EL (cell line): ENCODE results near the gene SLC27A2.
"Not testable (repeated sequence)": the region's sequence is repeated elsewhere in the genome, so short reads cannot be mapped to it uniquely, and the experiment has no call there.

Experiments
- DNase-seq: peaks from one replicate; pipeline ENCODE4 v3.0.0-alpha.2; 2016

The SLC27A2 gene

GRCh38 chr15:50181969-50182218 lies at the start of gene SLC27A2:
Gene SLC27A2 (plus strand): TSS chr15:50182196. CDS start chr15:50182428, 232 bp downstream.
- DNase-seq: peak; percentile 34

DNA sequence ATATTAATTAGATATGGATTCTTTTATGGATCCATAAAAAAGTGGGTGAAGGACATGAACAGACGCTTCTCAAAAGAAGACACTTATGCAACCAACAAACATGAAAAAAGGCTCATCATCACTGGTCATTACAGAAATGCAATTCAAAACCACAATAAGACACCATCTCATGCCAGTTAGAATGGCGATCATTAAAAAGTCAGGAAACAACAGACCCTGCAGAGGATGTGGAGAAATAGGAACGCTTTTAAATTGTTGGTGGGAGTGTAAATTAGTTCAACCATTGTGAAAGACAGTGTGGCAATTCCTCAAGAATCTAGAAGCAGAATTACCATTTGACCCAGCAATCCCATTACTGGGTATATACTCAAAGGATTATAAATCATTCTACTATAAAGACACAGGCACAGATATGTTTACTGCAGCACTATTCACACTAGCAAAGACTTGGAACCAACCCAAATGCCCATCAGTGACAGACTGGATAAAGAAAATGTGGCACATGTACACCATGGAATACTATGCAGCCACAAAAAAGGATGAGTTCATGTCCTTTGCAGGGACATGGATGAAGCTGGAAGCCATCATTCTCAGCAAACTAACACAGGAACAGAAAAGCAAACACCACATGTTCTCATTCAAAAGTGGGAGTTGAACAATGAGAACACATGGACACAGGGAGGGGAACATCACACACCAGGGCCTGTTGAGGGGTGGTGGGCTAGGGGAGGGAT lies 49.6 kb upstream of the SLC27A2 start:
- not testable (repeated sequence) for DNase-seq

DNA sequence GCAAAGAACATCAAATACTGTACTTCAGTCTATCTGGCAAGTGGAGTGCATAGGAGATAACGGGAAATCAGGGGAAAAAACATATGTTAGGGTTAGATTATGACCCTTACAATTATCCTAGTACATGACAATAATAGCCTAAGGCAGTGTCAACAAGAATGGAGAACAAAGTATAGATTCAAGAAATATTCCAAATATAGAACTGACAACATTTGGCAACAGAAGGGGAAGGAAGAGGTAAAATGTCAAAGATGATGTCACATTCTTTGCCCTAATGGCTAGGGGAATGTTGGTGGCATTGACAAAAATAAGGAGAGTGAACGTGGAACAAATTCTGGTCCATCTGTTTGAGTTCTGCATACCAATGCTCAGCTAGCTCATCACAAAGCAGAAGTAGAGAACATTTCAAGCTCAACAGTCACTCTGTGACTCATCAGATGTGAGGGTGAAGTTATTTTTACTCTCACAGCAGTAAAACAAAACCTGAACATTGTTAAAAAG lies 47.4 kb upstream of the SLC27A2 start:
- DNase-seq: peak; percentile 80

- DNase-seq: peak; percentile 44
Observed at GRCh38 chr15:50135031-50135551, 46.9 kb upstream of the SLC27A2 start.

- peak; percentile 92 for DNase-seq
Observed at GRCh38 chr15:50137330-50137761, 44.6 kb upstream of the SLC27A2 start.

DNA sequence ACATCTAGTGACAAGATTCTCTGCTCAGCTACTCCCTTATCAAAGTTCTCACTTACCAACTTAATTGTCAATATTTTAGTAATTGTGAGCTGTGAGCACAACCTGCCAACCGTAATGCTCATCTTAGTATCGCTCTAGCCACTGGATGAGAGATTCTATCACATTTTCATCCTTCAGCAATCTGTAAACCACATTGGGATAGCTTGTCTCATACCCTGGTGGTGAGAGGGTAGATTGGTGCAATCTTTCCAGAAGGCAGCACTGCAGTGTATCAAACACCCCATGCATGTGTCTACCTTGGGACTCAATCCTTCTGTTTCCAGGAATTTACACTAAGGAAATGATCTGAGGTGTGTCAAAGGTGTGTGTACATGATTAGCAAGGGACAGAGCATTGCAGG lies 44.1 kb upstream of the SLC27A2 start:
- no peak for DNase-seq

- no peak for DNase-seq
Observed at GRCh38 chr15:50138391-50138790, 43.6 kb upstream of the SLC27A2 start.

GRCh38 chr15:50140098-50140497 lies 41.9 kb upstream of the SLC27A2 start:
- no peak for DNase-seq

- DNase-seq: no peak
Observed at GRCh38 chr15:50140983-50141382, 41.0 kb upstream of the SLC27A2 start.

GRCh38 chr15:50141856-50142255 lies 40.1 kb upstream of the SLC27A2 start:
- no peak for DNase-seq

DNA sequence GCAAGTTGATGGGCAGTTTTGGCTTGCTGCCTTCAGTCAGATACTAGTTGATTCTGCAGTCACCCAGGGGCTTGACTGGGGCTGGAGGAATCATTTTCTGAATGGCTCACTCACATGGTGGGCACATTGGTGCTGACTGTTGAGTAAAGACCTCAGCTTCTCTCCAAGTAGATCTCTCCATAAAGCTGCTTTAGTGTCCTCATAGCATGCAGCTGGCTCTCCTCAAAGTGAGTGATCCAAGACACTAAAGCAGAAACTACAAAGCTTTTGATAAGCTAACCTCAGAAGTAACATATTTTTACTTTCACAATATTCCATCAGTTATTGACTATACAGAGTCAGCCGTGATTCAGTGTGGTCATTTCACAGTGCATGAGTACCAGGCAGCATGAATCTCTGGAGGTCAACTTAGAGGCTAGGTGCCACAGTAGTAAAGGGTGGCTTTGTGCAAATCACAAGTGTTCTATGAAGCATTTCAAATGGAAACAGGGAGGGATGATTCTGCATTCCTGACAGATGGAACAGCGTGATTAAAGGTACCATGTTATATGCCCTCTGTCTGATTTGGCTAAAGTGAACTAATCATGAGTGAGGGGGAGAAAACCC lies 38.6 kb upstream of the SLC27A2 start:
- DNase-seq: no peak

- DNase-seq: no peak
Observed at GRCh38 chr15:50144341-50145120, 37.5 kb upstream of the SLC27A2 start.

DNA sequence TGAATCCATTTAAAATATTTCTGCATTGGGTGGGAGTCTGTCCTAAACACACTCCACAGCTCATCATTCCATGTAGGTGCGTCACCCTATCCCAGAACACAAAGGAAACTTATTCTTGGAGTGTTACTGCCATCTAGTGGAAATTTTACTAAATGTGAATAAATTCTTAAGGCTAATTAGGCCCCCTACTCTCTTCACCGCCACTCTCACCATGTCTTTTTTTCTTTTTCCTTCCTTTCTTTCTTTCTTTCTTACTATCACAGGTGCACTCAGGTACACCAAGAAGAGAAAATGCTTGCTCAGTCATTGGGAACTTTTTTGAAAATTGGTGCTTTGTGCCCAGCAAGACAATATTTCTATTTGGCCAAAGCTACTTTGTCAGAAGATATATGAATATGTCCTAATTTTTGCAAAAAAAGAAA lies 36.5 kb upstream of the SLC27A2 start:
- DNase-seq: peak; percentile 85

DNA sequence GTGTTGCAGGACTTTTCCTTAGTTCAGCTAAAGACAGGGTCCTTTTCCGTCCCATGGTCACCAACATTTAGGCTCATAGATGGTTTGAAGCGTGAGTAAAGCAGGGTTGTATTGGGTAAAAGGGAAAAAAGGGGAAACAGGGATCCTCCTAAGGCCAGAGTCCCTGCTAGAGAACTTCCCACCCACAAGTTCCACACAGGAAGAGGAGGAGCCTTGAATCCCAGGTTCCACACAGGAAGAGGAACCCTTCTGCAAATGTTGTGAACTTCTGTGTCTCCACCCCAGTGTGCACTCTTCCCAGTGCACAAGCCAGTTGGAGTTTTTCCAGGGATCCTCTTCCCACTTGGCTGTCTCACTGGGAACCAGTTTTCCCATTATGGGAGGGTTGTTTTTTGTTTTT lies 35.4 kb upstream of the SLC27A2 start:
- no peak for DNase-seq

DNA sequence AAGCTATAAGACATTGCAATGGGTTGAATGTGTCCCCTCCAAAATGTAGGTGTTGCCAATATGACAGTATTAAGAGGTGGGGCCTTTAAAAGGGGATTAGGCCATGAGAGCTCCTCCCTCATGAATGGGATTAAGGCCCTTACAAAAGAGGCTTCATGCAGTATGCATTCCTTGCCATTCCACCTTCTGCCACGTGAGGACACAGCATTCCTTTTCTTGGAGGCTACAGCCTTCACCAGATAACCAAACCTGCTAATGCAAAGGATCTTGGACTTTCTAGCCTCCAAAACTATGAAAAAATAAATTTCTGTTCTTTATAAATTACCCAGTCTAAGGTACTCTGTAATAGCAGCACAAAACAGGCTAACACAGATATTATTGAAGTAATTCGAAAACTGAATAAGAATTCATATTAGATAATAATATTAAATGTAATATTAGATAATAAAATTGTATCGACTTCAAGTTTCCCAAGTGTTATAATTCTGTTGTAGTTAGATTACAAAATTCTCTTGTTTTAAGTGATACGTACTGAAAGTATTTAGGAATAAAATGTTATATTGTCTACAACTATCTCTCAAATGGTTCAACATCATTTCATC lies 33.5 kb upstream of the SLC27A2 start:
- DNase-seq: peak; percentile 68

DNA sequence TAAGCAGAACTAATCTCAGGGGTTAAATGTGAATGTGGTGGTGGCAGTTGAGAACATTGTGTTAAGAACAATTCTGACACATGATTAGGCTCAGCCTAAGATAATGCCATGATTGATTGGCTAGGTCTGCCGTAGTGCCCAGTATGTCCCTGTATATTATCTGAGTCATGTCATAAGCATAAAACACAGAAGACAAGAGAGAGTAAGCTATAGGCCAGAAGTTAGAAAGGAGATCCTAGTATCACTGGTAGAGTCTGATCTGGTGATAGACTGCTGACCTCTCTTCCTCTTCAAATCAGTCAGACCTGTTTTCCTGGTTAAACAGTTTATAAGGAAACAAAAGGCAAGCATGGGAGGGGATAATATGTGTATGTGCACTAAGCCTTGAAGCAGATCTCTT lies 32.9 kb upstream of the SLC27A2 start:
- DNase-seq: no peak

GRCh38 chr15:50150349-50150748 lies 31.6 kb upstream of the SLC27A2 start:
- DNase-seq: no peak

GRCh38 chr15:50150851-50151250 lies 31.1 kb upstream of the SLC27A2 start:
- no peak for DNase-seq

DNA sequence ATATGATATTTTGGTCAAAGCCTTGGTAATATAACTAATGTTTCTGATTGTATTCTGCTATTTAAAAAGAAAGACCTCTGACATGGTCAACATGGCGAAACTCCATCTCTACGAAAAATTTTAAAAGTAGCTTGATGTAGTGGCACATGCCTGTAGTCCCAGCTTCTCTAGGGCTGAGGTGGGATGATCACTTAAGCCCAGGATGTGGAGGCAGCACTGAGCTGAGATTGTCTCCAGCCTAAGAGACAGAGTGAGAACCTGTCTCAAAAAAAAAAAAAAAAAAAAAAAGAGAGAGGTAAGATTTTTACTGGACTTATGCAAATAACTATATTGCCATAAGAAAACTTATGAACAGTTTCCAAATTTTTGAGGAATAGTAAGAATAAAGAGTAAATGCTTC lies 30.5 kb upstream of the SLC27A2 start:
- no peak for DNase-seq

GRCh38 chr15:50158236-50158635 lies 23.8 kb upstream of the SLC27A2 start:
- DNase-seq: not testable (repeated sequence)

- peak; percentile 79 for DNase-seq
Observed at GRCh38 chr15:50162969-50163718, 18.9 kb upstream of the SLC27A2 start.

GRCh38 chr15:50163719-50164410 lies 18.1 kb upstream of the SLC27A2 start:
- no peak for DNase-seq
